T follicular helper cell (primary cell): Measurements from ENCODE around the gene FRMD4A.
"Not testable (repeated sequence)": the region's sequence is repeated elsewhere in the genome, so short reads cannot be mapped to it uniquely, and the experiment has no call there.

Experiments
- DNase-seq: peaks from one replicate; pipeline ENCODE4 v3.0.0-alpha.2; 2020; ENCODE audit warnings: low read depth

FRMD4A gene

DNA sequence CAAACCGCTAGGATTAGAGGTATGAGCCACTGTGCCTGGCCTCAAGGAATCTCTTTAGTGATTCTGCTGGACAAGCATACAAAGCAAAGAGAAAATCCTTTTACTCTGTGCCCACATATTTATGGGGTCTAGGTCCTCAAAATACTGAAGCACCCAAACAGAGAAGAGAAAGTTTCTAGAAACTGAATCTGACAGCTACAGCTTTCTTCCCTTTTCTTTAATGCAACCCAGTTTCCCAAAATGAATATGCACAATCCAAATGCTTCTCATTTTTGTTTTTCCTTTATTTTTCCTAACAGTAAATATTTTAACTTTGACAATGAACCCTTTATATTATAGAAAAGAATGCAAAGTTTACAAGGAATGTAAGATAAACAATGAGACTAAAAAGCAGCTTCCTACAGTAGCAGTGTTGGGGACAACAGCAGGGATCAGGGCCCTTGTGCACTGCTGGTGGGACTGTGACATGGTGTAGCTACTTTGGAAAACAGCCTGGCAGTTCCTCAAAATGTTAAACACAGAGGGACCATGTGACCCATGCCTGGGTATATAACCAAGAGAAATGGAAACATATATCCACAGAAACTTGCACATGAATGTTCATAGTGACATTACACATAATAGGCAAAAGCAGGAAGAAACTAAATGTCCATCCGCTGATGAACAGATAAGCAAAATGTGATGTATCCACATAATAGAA is 418.8 kb downstream of the FRMD4A start:
- DNase-seq = no peak

DNA sequence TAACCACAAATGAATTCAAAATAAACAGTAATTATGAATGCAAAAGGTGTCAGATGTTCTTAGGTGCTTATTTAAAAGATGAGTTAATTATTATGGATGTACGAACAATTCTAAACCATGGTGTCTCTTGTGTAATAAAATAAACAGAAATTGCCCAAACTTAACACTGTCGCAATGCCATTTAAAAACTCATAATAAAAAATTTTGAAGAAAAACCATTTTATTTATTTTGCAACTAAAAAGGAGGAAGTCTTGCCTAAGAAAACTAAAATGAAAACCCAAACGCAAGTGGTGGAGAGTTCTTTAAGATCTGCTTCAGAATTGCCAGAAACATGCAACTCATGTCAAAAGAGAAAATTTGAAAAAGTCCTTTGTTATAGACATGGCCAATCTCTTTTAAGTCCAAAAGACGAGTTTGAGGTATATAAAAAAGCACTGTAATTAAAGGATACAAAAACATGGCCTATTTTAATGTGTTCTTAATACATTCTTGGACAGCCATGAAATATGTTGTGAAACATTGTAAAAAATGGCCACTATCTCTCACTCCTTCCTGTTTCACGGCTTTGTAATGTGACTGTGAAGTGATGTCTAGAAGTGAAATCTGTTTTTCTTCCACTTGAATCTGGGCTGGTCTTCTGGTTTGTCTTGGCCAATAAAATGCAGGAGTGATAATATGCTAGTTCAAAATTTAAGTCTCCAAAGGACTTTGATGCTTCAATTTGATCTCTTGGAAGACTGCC is 421.0 kb downstream of the FRMD4A start:
- no peak for DNase-seq

DNA sequence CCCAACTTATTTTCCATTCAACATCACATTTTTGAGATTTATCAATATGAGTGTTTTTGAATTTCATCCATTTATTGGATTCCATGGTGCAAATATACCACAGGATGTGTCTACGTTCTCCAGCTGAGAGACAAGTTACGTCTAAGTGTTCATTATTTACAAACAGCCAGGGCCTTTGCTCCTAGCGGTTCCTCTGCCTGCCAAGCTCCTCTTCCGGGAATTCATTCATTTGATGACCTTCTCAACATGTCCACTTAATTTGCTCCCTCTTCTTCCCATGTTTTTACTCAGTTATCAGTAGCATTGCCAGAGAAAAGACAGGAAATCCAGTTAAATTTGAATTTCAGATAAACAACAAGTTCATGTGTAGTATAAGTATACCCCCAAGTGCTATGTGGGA is 422.2 kb downstream of the FRMD4A start:
- DNase-seq = no peak

DNA sequence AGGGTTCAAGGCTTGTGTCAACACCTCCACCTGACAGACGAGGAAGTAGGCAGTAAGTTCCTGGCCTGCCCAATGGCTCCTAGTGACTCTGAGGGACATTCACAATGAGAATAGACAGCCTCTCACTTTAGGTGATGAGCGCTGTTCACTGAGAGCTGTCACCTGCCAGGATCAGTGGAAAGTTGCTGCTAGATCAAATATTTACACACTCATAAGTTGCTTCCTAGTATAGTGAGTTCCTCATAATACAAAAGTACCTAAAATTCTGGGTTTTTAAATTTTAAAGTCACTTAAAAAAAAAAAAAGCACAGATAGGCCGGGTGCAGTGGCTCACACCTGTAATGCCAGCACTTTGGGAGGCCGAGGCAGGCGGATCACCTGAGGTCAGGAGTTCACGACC is 423.2 kb downstream of the FRMD4A start:
- DNase-seq = no peak

DNA sequence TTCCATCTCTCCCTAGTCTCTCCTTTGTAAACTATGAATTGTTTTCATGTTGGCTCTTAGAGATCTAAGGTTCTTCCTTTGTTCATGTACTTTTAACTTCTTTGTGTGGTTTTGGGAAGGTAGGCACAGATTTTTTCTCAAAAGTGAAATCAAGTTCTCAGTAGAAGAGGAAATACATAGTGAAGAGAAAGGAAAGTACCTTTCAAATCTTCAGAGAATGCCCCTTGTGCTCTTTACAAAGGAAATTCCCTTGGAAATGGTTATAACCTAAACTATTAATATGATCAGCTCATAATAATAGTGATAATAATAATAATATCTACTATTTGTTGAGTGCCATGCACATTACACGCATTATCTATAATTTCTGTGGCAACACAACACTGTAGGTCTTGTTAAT is 425.4 kb downstream of the FRMD4A start:
- DNase-seq = no peak

DNA sequence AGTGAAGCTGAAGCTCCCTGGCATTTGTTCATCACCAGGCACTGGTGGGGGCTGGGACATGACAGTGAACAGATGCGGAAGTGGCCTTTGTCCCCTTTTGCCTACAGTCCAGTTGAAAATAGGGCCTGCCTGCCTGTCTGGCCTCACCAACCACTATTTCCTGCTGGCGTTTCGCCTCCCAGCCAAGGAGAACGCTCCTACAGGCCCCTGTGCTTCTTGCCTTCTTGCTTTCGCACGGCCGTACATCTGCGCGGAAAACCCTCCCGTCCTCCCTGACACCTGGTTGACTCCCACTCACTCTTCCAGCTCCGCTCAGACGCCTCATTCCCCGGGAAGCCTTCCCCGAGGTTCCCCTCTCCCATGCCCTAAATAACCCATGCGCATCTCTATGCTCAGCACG is 426.7 kb downstream of the FRMD4A start:
- no peak for DNase-seq

DNA sequence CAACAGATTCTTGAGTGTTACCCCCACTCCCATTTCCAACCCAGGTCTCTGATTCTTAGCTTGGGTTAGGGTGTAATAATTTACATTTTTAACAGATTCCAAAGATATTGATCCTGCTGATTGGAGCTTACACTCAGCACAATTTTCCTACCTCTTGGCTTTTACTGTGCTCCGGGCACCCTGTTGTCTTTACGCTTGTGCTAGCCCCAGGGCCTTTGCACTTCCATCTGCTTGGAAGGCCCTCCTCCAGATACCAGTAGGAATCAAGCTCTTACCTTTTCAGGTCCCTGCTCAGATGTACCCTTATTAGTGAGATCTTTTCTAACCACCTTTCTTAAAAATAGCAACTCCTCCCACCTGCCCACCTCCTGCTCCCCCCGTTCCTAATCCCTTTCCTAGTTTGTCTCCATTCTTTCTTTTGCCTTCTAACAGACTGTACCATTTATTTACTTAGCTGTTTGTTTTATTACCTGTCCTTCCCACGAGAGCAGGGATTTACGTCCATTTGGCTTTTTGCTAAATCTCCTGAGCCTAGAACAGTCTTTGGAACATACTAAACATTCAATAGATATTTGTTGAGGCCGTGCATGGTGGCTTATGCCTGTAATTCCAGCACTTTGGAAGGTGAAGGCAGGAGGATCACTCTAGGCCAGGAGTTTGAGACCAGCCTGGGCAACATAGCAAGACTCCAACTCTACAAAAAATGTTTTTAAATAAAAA is 427.7 kb downstream of the FRMD4A start:
- DNase-seq = no peak

DNA sequence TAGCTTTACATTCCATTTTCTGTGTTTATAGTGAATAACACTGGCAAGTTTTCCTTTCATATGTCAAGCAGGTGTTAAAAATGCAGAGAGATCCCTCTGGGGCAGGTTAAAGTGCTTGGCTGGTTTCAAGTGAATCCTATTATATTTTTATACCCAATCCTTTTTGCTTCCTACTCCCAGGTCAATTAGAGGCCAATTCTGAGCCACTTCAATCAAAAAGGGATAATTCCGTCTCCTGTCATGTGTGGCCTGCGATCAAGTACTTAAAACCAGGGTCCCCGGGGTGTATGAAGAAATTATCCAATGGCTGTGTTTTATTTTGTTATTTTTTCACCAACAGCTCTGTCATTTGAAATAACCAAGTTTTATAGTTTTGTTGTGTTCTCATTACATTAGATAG is 430.8 kb downstream of the FRMD4A start:
- DNase-seq = no peak

DNA sequence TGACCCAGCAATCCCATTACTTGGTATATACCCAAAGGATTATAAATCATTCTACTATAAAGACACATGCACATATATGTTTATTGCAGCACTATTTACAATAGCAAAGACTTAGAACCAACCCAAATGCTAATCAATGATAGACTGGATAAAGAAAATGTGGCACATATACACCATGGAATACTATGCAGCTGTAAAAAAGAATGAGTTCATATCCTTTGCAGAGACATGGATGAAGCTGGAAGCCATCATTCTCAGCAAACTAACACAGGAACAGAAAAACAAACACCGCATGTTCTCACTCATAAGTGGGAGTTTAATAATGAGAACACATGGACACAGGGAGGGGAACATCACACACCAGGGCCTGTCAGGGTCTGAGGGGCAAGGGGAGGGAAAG is 434.6 kb downstream of the FRMD4A start:
- not testable (repeated sequence) for DNase-seq

DNA sequence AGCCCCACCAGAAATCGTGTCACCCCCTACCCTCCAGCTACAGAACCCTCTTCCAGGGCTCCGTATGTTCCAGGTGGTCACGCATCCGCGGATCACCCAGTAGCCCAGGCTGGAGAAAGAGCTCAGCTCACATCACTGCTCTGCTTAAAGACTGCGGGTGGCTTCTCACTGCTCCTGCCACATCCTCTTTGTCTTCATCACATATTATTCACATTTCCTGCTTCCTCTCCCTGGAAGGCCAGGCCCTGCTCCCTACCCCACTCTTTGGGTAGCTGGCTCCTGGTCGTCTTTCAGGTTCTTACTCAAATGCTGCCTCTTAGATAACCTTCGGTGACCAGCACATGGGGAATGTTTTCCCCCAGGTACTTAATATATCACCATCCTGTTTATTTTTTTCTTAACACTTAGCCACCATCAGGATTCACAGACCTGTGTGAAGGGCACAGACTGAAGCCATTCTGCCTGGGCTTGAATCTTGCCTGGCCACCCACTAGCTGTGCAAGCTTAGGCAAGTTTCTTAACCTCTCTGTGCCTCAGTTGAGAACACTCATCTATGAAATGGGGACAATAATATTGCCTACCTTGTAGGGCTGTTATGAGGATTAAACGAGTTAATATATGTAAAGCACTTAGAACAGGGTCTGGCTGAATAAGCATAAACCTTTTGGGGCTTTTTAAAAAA is 436.2 kb downstream of the FRMD4A start:
- DNase-seq = no peak

DNA sequence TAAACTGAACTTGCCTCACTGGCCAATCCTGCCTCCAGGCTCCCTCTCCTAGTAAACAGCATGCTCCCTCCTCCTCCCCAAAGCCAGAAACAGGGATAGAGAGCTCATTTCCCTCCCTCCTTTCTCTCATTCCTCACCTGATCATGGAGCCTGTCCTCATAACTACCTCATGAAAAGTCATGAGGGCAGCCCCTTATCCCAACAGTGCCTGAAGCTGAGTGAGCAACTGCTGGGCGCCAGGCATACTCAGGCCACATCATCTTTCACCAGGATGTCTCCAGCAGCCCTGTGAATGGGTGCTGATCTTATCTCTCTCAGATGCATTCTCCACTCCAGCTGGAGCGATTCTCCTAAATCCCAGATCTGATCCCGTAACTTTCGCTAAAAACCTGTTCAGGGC is 436.8 kb downstream of the FRMD4A start:
- no peak for DNase-seq

DNA sequence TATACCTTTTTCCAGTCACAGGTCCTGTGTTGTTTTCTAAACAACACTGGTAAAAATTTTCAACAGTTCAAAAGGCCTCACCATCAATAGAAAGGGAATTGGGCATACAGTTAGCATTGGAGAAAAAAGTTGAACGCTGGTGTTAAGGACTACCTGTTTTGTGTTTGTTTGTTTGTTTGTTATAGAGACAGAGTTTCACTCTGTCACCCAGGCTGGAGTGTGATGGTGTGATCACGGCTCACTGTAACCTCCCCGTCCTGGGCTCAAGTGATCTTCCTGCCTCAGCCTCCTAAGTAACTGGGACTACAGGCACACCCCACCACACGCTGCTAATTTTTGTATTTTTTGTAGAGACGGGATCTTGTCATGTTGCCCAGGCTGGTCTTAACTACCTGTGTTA is 437.9 kb downstream of the FRMD4A start:
- DNase-seq = no peak

DNA sequence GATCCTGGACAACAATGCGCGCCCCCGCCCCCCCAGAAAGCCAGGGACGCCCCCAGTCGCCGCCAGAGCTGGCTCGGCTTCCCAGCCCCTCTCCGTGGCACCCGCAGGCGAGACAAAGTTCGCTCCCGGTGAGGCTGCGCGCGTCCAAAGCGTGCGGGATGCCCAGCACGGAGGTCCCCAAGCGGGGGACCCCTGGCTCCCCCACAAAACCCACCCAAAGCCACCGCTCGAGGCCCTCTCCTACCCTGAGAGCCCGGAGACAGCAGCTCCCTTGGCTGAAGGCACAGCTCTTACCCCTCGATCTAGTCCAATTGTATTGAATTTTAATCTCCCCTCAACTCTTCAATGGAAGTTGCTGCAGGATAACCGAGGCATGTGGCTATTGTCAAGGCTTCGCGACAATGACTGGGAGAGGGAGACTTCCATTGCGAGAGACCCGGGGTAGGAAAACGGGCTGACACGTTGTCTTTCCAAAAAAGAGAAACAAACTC is 438.7 kb downstream of the FRMD4A start:
- no peak for DNase-seq

DNA sequence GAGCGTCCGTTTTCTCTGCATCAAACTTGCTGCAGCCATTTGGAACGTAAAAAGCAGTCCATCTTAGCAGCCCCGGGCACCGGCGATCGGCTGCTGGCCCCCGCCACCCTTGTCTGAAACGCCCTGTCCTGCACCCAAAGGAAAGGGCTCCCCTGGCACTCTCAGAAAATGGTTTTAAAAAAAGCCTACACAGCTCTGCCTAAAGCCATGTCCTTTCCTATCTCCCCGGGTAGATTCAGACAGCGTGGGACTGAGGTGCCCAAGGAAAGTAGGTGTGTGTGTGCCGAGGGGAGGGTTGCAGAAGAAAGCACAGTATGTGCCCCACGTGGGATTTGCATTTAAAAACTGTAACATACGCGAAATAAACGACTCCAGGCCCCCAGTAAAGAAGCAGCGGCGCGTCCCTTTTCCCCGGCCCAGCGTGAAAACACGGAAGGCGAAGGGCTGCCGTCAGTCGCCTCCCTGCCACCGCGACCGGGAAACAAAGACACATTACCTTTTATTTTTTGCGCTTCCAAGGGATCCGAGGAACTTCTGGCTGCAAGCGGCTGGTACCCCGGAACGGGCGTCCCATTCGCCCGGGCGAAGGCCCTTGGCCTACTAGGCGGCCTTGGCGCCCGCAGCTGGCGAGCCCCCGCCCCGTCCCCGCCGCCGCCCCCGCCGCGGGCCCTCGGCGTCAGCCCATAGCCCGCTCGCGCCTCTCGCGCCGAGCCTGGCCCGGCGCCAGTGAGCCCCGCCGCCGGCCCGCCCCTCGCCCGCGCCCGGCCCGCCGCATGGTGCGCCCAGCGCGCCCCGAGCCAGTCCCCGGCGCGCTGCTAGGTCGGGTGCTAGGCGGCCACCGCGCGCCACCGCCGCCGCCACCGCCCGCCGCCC is 439.4 kb downstream of the FRMD4A start:
- DNase-seq = no peak

DNA sequence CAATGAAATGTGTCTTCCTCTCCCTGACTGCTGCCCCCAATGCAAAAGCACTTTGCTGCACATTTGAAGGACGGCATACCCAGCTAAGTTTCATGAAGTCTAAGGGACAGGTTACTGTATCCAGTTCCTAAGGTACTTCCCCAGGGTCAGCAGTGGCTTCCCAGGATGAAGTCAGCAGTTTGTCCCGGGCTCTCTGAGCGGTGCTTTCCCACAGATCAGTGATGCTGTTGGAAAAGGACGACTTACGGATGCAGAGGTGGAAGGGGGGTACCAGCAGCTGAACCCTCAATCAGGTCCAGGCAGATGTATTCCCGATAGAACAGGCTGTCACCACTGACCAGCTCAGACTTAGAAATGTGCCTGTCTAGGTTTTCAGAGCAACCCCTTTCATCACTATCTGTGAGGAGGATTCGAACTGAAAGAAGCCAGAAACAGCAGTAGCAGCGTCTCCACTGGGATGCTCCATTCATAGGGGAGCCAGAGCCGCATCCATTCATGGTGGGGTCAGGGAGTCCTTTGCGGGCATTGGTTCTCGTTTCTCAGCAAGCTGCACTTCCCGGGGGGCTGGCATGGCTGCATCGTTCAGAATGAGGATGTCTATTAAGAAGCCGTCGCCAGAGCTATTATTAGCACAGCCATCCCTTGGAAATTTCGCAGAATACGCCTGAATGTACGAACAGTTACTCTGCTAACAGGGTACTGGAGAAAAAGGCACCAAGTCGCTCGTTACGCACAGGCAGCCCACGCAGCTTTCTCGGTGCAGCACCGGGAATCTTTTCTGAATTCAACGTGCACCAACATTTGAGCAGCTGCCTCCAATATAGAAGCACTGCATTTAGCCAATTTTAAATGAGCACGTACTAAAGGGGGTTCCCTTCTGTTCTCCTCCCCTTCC is 440.2 kb downstream of the FRMD4A start:
- DNase-seq = no peak

DNA sequence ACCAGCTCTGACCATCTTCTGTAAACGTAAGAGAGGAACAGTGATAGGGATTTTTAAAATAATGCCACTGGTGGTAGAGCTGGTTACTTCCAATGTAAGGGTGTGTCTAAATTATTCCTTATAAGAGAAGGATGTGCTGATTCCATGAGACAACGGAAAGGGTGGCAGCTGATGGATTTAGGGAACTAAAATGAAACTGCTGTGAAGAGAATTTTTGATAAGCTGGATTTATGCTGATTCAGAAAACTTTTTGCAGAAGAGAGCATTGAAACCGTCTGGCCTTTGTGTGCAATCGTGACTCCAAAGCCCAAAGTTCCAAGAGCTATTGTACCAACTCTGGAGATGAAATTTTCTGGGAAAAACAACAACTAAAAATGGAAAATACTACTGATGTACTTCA is 443.0 kb downstream of the FRMD4A start:
- DNase-seq = no peak

DNA sequence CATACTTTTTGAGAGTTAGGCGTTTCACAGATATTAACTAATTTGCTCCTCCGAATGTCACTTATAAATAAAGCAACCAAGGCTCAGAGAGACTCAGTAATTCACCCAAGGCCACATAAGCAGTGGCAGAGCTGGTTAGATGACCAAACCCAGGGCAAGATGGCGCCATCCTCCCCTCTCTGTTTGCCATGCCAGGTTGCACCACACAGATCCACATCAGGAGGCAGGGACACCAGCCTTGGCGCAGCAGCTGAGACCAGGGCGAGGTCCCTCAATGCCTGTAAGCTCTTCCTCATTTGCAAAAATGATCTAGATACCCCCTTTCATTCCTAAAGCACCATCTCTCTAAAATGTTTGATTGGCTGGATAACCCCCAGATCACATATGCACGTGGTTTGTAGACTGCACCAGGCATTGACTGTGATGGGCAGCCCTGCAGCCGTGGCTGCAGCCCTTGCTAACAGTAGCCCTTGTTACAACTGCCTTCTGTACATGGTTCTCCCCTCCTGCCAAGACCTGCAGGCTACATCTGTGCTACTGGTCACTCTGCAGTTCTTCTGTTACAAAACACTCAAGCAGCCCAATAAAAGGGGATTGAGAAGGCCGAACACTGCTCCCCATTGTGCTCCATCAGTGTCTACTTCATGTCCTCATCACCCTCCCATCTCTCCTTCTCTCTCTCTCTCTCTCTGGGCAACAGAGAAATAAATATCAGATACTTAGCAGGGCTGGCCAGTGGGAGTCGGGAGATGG is 445.3 kb downstream of the FRMD4A start:
- DNase-seq = no peak

DNA sequence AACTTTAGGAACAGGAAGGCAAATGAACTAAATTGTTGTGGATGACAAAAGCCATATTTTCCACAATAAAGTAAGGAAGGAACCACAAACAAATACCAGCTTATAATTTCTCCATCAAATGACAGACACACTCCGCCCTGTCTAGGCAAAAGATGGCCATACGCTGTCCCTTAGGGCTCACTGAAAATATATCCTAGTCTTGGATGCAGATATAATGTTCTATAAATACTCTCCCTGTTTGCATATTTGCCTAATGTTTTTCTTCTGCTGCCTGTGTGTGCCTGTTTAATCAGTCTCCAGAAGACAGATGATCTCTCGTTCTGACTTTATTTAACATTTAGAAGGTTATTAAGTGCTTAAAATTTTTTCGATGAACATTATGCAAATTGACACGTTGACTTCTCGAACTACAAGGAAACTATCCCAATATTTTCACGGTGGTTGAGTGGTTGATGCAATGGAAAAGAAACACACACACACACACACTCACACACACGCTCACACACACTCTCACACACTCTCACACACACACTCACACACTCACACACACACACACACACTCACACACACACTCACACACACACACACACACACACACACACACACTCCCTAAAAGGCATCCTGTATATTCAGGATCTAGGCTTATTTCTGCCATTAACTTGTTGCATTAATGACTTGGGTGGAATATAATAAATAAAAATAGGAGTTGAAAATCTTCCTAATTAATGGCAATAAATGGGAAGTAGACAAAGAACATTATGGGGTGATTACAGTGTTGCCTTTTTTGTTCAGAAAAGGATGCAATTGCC is 446.9 kb downstream of the FRMD4A start:
- DNase-seq = no peak
